ENCODE measurements around the gene ZNF227. TPM values are rescaled to one million over a fixed set of nuclear protein-coding genes. Genes with fewer than 3 reads are reported as not detected.
"Not testable (repeated sequence)": the region's sequence is repeated elsewhere in the genome, so short reads cannot be mapped to it uniquely, and the experiment has no call there.

Gene ZNF227
- total RNA-seq, 1 experiment from 2014 or later: 25.9 TPM

DNA sequence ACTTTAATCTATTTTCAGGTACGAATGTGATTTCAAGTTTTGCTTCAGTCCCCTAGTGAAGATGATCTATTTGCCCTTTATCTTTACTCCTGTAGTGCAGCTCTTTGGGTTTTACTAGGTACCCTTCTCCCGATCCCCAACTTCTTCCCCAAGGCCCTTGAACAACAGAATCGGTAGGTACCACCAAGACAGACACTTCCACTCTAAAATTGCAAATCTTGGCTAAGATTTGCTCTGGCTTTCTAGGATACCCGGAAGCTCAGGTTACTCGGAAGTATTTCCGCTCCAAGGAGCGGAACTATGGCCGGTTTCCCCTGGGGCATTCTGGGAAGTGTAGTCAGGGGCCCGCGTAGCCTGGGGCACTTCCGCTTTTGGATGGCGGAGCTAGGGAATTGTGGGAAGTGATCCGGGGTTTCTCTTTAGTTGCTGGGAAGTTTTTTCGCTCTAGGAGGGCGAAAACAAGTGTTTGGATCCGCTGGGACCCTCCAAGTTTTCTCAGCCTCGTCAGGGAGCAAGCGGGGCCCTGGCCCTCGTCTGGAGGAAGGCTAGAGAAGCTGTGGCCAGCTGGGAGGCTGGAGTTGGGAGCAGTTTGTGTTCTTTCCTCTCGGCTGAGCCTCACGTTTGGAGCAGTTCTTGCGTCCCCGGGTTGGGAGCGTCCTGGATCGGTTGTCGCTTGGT lies 5.1 kb upstream of the ZNF227 start:
- peaks cover 6% of the 10 kb centered on the region for H3K4me1 Mint-ChIP-seq (ENCODE audit: low read depth, unreplicated experiment)
- peak overlapping the region; percentile 89 for H3K4me3 Mint-ChIP-seq (ENCODE audit: unreplicated experiment)
- Histone ChIP-seq H3K9me3 (peaks cover 4% of the 10 kb centered on the region; the same call in 1 of the 2 replicates), H3K27me3 (replicated peaks; ENCODE audit: control insufficient read depth, insufficient read depth, low read length) (no peaks in the 10 kb centered on the region), H3K36me3 (ENCODE audit: control insufficient read depth, insufficient read depth, low read length) (no peaks in the 10 kb centered on the region), H3K4me1 (no peaks in the 10 kb centered on the region), H3K4me3 (ENCODE audit: low read depth, low read length) (peak overlapping the region; percentile 43)
- H3K27me3 Mint-ChIP-seq (ENCODE audit: insufficient read depth, unreplicated experiment): peaks cover under 1% of the 10 kb centered on the region
- intact Hi-C loops (cut with micrococcal nuclease; ENCODE audit: unreplicated experiment): loop anchor here (1.0 to 5.0 kb wide), 4 partner anchors 43 to 149 kb away; partner anchors contain the start of genes ZNF112, ZNF224 and ZNF225
- TF ChIP-seq, protein P1, sequence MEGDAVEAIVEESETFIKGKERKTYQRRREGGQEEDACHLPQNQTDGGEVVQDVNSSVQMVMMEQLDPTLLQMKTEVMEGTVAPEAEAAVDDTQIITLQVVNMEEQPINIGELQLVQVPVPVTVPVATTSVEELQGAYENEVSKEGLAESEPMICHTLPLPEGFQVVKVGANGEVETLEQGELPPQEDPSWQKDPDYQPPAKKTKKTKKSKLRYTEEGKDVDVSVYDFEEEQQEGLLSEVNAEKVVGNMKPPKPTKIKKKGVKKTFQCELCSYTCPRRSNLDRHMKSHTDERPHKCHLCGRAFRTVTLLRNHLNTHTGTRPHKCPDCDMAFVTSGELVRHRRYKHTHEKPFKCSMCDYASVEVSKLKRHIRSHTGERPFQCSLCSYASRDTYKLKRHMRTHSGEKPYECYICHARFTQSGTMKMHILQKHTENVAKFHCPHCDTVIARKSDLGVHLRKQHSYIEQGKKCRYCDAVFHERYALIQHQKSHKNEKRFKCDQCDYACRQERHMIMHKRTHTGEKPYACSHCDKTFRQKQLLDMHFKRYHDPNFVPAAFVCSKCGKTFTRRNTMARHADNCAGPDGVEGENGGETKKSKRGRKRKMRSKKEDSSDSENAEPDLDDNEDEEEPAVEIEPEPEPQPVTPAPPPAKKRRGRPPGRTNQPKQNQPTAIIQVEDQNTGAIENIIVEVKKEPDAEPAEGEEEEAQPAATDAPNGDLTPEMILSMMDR (IDR thresholded peaks at IDR 0.05; ENCODE audit: insufficient read depth in 1 of 2, low read depth in 1 of 2, low read length in 1 of 2, severe bottlenecking in 1 of 2, unreplicated experiment in 1 of 2): no peak
- H3K9me3 Mint-ChIP-seq (ENCODE audit: unreplicated experiment): peaks cover 34% of the 10 kb centered on the region
- POLR2A ChIA-PET: interaction anchor here (0.6 to 1.1 kb wide), 2 partner anchors 43 to 204 kb away, joined by 4 to 11 read pairs; partner anchors contain the start of gene ZNF226
- no TSS peak for BruUV-seq (replicated peaks)
- H3K36me3 Mint-ChIP-seq (ENCODE audit: insufficient read depth, unreplicated experiment): peaks cover 7% of the 10 kb centered on the region
- peak; percentile 95 to 96 for DNase-seq
- H3K27ac Mint-ChIP-seq (ENCODE audit: unreplicated experiment): peak overlapping the region; percentile 80
- CTCF ChIA-PET: interaction anchor here (0.6 kb wide), 1 partner anchor 1610 kb away, joined by 5 read pairs; no protein-coding TSS in a partner anchor

DNA sequence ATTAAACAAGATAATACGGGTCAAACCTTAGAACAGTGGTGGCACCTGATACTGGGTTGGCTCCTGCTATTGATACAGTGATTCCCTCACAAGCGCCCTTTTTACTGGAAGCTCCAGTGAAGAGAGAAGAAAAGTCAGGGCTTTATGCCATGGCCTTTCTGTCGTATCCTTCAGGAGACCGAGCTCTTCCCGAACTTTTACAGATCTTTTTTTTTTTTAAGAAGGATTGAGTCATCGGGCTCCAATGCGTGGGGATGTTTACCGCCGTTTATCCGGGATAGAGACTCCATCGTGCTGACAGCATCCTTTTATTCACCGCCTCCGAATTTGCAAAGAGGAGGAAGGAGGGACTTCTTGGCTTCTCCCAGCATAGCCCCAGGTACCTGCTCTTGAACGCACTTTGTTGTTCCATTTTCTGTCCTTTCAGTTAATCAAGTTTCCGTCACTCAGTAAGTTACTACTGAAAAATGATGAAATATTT lies 574 bp downstream of the ZNF227 start:
- DNase-seq: no peak
- no TSS peak for BruUV-seq (replicated peaks)
- intact Hi-C loops (cut with micrococcal nuclease; ENCODE audit: unreplicated experiment): loop anchor here (1.0 kb wide), 5 partner anchors 41 to 287 kb away; partner anchors contain the start of genes ZNF112, ZNF180, ZNF225 and ZNF235

GRCh38 chr19:44219926-44220325 lies 7.6 kb downstream of the ZNF227 start:
- DNase-seq; H3K36me3 ChIP-seq (ENCODE audit: control insufficient read depth, insufficient read depth, low read length); intact Hi-C loops (cut with micrococcal nuclease; ENCODE audit: unreplicated experiment); H3K4me3 Mint-ChIP-seq (ENCODE audit: unreplicated experiment); H3K27me3 Mint-ChIP-seq (ENCODE audit: insufficient read depth, unreplicated experiment); H3K27me3 ChIP-seq (replicated peaks; ENCODE audit: control insufficient read depth, insufficient read depth, low read length); H3K4me1 ChIP-seq; H3K9me3 ChIP-seq; POLR2A ChIA-PET; H3K9me3 Mint-ChIP-seq (ENCODE audit: unreplicated experiment); BruUV-seq (replicated peaks); H3K27ac Mint-ChIP-seq (ENCODE audit: unreplicated experiment); CTCF ChIA-PET; H3K4me1 Mint-ChIP-seq (ENCODE audit: low read depth, unreplicated experiment); H3K4me3 ChIP-seq (ENCODE audit: low read depth, low read length): not testable (repeated sequence)
- H3K36me3 Mint-ChIP-seq (ENCODE audit: insufficient read depth, unreplicated experiment): peaks cover 49% of the 10 kb centered on the region

More for the DNA sequence above, 574 bp downstream of the ZNF227 start:
- Mint-ChIP-seq H3K27ac (ENCODE audit: unreplicated experiment) (peak overlapping the region; percentile 91), H3K4me3 (ENCODE audit: unreplicated experiment) (peak overlapping the region; percentile 85), H3K36me3 (ENCODE audit: insufficient read depth, unreplicated experiment) (peaks cover 31% of the 10 kb centered on the region), H3K27me3 (ENCODE audit: insufficient read depth, unreplicated experiment) (no peaks in the 10 kb centered on the region), H3K4me1 (ENCODE audit: low read depth, unreplicated experiment) (no peaks in the 10 kb centered on the region), H3K9me3 (ENCODE audit: unreplicated experiment) (no peaks in the 10 kb centered on the region)
- H3K4me3 ChIP-seq (ENCODE audit: low read depth, low read length): peak overlapping the region; percentile 64
- POLR2A ChIA-PET: interaction anchor here (0.6 to 1.2 kb wide), 4 partner anchors 48 to 493 kb away, joined by 3 to 10 read pairs (median 5); partner anchors contain the start of genes ZNF226 and ZNF45
- H3K4me1 ChIP-seq: 0 out of 2 replicates have a peak, but pooled peaks cover 6% of the 10 kb centered on the region
- H3K36me3 ChIP-seq (ENCODE audit: control insufficient read depth, insufficient read depth, low read length): peaks cover 3% of the 10 kb centered on the region
- no peaks in the 10 kb centered on the region for H3K27me3 ChIP-seq (replicated peaks; ENCODE audit: control insufficient read depth, insufficient read depth, low read length)
- CTCF ChIA-PET: interaction anchor here (0.7 to 1.7 kb wide), 7 partner anchors 48 to 1673 kb away, joined by 4 to 7 read pairs (median 5); partner anchors contain the start of genes ZNF226 and ZNF235
- TF ChIP-seq, protein P1 (IDR thresholded peaks at IDR 0.05; ENCODE audit: insufficient read depth in 1 of 2, low read depth in 1 of 2, low read length in 1 of 2, severe bottlenecking in 1 of 2, unreplicated experiment in 1 of 2): no peak
- no peaks in the 10 kb centered on the region for H3K9me3 ChIP-seq

DNA sequence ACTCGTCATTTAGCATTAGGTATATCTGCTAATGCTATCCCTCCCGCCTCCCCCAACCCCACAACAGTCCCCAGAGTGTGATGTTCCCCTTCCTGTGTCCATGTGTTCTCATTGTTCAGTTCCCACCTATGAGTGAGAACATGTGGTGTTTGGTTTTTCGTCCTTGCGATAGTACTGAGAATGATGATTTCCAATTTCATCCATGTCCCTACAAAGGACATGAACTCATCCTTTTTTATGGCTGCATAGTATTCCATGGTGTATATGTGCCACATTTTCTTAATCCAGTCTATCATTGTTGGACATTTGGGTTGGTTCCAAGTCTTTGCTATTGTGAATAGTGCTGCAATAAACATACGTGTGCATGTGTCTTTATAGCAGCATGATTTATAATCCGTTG lies 8.4 kb downstream of the ZNF227 start:
- DNase-seq; H3K4me3 ChIP-seq (ENCODE audit: low read depth, low read length); H3K36me3 ChIP-seq (ENCODE audit: control insufficient read depth, insufficient read depth, low read length); H3K27ac Mint-ChIP-seq (ENCODE audit: unreplicated experiment); H3K27me3 Mint-ChIP-seq (ENCODE audit: insufficient read depth, unreplicated experiment); intact Hi-C loops (cut with micrococcal nuclease; ENCODE audit: unreplicated experiment); H3K9me3 ChIP-seq; CTCF ChIA-PET; H3K27me3 ChIP-seq (replicated peaks; ENCODE audit: control insufficient read depth, insufficient read depth, low read length); BruUV-seq (replicated peaks); H3K4me1 Mint-ChIP-seq (ENCODE audit: low read depth, unreplicated experiment); H3K9me3 Mint-ChIP-seq (ENCODE audit: unreplicated experiment); H3K4me1 ChIP-seq; POLR2A ChIA-PET; H3K4me3 Mint-ChIP-seq (ENCODE audit: unreplicated experiment): not testable (repeated sequence)
- peaks cover 48% of the 10 kb centered on the region for H3K36me3 Mint-ChIP-seq (ENCODE audit: insufficient read depth, unreplicated experiment)

DNA sequence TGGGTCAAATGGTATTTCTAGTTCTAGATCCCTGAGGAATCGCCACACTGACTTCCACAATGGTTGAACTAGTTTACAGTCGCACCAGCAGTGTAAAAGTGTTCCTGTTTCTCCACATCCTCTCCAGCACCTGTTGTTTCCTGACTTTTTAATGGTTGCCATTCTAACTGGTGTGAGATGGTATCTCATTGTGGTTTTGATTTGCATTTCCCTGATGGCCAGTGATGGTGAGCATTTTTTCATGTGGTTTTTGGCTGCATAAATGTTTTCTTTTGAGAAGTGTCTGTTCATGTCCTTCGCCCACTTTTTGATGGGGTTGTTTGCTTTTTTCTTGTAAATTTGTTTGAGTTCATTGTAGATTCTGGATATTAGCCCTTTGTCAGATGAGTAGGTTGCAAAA lies 9.0 kb downstream of the ZNF227 start:
- H3K27me3 Mint-ChIP-seq (ENCODE audit: insufficient read depth, unreplicated experiment); CTCF ChIA-PET; intact Hi-C loops (cut with micrococcal nuclease; ENCODE audit: unreplicated experiment); POLR2A ChIA-PET; DNase-seq; H3K36me3 ChIP-seq (ENCODE audit: control insufficient read depth, insufficient read depth, low read length); H3K27me3 ChIP-seq (replicated peaks; ENCODE audit: control insufficient read depth, insufficient read depth, low read length); H3K9me3 Mint-ChIP-seq (ENCODE audit: unreplicated experiment); H3K4me3 ChIP-seq (ENCODE audit: low read depth, low read length); BruUV-seq (replicated peaks); H3K4me1 Mint-ChIP-seq (ENCODE audit: low read depth, unreplicated experiment); H3K4me1 ChIP-seq; H3K9me3 ChIP-seq; H3K27ac Mint-ChIP-seq (ENCODE audit: unreplicated experiment); H3K4me3 Mint-ChIP-seq (ENCODE audit: unreplicated experiment): not testable (repeated sequence)
- H3K36me3 Mint-ChIP-seq (ENCODE audit: insufficient read depth, unreplicated experiment): peaks cover 48% of the 10 kb centered on the region

Data from Caco-2 (cell line).